MG63 (cell line): ENCODE data around the gene FAM13C. TPM values are rescaled to one million over a fixed set of nuclear protein-coding genes. Genes with fewer than 3 reads are reported as not detected.

Experiments
- DNase-seq: peaks from one replicate; pipeline ENCODE4 v3.0.0-alpha.2; 2020
- H3K27me3 ChIP-seq: fragments of 250-450 bp; sonication (Bioruptor Pico); 2 replicates; pipeline ENCODE4 v1.5.1; 2020; ENCODE audit warnings: mild to moderate bottlenecking, moderate library complexity
- H3K36me3 ChIP-seq: fragments of 250-450 bp; sonication (Bioruptor Pico); 2 replicates; pipeline ENCODE4 v1.5.1; 2020; ENCODE audit warnings: mild to moderate bottlenecking, moderate library complexity
- H3K4me3 ChIP-seq: fragments of 250-450 bp; sonication (Bioruptor Pico); 2 replicates; pipeline ENCODE4 v1.5.1; 2020; ENCODE audit warnings: mild to moderate bottlenecking, moderate library complexity
- H3K9me3 ChIP-seq: fragments of 250-450 bp; sonication (Bioruptor Pico); 2 replicates; pipeline ENCODE4 v1.5.1; 2020; ENCODE audit warnings: mild to moderate bottlenecking, moderate library complexity
- total RNA-seq: library from RNA; depleted of rRNA; stranded (reverse); fragments of >200 nt; shearing (Covaris generic); gene quantifications from 2 replicates; pipeline ENCODE4 v1.2.3, GENCODE V29; 2014; ENCODE audit warnings: low replicate concordance

Gene FAM13C
- total RNA-seq, 1 experiment from 2014 or later: 0.16 TPM

DNA sequence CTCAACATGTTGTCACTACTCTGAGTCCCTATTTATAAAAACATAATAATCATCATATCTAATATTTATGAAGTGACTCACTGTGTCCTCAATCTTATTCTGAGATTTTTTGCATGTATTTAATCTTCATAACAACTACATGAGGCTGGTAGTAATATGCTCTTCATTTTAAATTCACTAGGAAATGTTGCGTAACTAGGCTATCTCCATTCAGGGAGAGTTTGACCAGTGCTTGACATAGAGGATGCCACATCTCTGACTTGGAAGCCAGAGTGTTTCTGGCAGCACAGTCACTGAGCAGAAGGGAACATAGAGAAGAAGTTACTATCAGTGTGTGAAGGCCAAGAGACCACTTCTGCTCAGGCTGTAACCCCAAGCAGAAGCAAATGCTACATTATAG lies 88.9 kb downstream of the FAM13C start:
- H3K36me3 ChIP-seq: no peaks in the 10 kb centered on the region
- no peaks in the 10 kb centered on the region; the same call in 1 of the 2 replicates for H3K27me3 ChIP-seq
- no peak overlapping the region for H3K4me3 ChIP-seq
- DNase-seq: no peak
- H3K9me3 ChIP-seq: no peaks in the 10 kb centered on the region

DNA sequence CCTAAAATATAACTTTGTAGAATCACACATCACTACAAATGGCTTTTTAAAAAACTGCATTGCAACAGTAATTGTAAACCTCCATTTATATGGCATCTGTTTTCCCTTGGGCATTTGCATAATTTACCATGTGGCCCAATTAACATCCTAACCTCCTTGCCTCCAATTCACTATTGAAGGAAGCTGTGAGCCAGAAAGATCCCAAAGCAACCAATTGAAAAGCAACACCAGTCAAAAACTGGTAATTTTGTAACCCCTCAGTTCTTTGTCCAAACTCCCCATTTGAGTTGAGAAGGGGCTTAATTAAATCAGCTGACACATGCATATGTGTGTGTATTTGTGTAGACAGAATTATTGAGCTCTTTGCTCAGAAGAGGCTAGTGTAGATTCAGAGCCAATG lies 90.3 kb downstream of the FAM13C start:
- no peak overlapping the region for H3K4me3 ChIP-seq
- H3K27me3 ChIP-seq: no peaks in the 10 kb centered on the region; the same call in 1 of the 2 replicates
- H3K9me3 ChIP-seq: no peaks in the 10 kb centered on the region
- no peak for DNase-seq
- no peaks in the 10 kb centered on the region for H3K36me3 ChIP-seq

DNA sequence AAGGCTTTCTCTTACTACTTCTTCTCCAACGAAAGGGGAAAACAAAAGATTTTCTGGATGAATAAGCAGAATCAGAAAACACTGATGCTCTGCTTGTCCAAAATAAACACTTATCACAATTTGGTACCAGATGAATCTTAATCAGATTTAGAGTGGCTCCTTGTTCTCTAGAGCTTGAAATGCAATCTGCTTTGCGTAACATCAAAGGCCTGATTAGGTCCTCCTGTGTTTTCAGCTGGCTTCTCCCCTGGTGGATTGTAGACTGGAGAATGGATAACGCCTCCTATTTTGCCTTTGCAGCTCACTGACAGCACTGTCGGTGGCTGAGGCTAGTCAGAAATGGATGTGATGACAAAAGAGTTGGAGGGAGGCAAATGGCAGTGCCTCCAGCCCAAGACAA lies 91.2 kb downstream of the FAM13C start:
- Histone ChIP-seq H3K36me3 (no peaks in the 10 kb centered on the region), H3K27me3 (no peaks in the 10 kb centered on the region; the same call in 1 of the 2 replicates), H3K4me3 (no peak overlapping the region), H3K9me3 (no peaks in the 10 kb centered on the region)
- no peak for DNase-seq

DNA sequence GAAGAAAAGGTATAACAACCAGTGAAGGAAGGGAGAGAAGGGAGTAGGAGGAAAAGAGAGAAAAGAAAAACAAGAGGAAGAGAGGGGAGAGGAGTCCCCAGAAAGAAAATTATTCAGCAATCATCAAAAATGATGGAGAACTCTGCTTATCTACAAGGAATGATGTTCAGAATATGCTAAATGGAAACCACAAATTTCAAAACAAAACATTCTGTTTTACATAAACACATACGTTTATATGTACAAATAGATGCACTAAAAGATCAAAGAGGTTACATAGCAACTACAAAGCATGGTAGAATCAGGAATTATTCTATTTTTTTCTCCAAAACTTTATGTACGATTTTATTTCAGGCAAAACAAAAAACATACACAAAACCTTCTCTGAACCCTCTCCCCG lies 91.9 kb downstream of the FAM13C start:
- no peak for DNase-seq
- no peaks in the 10 kb centered on the region for H3K36me3 ChIP-seq
- H3K4me3 ChIP-seq: no peak overlapping the region
- no peaks in the 10 kb centered on the region for H3K9me3 ChIP-seq
- H3K27me3 ChIP-seq: no peaks in the 10 kb centered on the region; the same call in 1 of the 2 replicates

DNA sequence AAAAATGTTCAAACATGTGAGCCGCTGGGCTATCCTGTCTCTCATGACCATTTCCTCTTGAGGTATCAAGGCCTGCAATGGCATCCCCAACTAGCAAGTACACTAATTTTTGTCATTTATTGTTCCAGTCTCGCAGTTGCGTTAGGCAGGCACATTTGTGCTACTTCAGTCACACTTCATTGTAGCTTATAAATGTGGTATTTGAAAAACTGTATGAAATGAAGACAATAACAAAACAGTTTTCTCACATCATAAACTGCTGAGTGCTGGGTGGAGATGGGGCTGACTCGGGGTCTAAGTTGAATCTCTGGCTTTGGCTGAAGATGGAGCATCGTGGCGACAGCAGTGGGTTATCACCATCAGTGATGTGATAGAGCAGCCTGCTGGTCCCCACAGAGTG lies 92.7 kb downstream of the FAM13C start:
- Histone ChIP-seq H3K4me3 (no peak overlapping the region), H3K9me3 (no peaks in the 10 kb centered on the region), H3K27me3 (no peaks in the 10 kb centered on the region), H3K36me3 (no peaks in the 10 kb centered on the region)
- no peak for DNase-seq

DNA sequence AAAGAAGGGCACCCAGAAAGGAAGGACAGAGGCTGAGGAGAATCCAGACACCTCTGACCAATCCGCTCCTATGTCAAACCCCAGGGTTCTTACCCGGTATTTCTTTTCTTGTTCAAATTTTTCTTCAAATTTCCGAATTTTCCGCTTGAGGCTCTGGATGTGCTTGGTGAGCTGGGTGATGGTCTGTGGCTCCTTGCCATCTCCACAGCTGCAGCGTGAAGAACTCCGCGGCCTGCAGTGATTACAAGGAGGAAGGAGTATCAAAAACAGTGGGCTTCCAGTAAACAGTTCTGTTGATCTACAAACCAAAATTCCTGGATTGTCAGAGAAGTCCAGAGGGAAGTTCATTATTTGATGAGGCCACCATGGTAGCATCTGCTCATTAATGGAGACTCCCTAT lies 93.9 kb downstream of the FAM13C start:
- Histone ChIP-seq H3K9me3 (no peaks in the 10 kb centered on the region), H3K4me3 (no peak overlapping the region), H3K27me3 (no peaks in the 10 kb centered on the region), H3K36me3 (no peaks in the 10 kb centered on the region)
- DNase-seq: no peak

DNA sequence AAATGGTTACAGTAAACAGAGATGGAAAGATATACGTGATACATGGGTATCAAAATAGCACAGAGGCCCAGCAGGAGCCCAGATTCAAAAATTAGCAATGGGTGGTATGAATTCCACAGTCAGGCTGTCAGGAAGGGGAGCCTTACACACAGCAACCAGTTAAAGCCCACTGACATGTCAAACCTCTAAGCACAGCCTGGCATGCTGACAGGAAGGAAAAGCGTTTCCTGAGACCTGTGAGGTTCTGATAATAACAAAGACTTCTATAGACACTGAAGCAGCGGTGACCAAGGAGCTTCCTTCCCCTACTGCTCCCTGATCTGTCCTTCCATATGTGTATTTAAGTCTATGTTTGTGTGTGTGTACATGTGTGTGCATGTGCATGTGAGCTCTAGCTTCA lies 96.0 kb downstream of the FAM13C start:
- no peaks in the 10 kb centered on the region for H3K27me3 ChIP-seq
- no peaks in the 10 kb centered on the region for H3K9me3 ChIP-seq
- DNase-seq: no peak
- no peak overlapping the region for H3K4me3 ChIP-seq
- no peaks in the 10 kb centered on the region for H3K36me3 ChIP-seq

DNA sequence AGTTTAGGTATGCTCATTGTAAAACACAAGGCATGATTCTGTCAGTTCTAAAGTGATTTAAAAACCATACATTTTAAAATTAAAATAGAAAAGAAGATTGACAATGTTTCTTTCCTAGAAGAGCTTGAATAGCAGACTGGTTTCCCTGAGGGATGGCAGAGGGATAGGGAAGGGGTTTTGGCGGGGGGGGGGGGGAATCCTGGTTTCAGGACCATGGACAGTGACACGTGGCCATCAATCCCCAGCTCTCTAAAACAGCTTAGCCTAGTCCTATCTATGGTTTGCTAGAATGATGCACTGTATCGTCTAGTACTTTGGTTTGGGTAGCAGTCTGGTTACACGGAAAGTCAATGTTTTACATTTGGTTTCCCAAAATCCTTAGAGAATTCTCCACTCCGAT lies 97.2 kb downstream of the FAM13C start:
- H3K9me3 ChIP-seq: no peaks in the 10 kb centered on the region
- no peaks in the 10 kb centered on the region for H3K36me3 ChIP-seq
- H3K4me3 ChIP-seq: no peak overlapping the region
- no peak for DNase-seq
- no peaks in the 10 kb centered on the region for H3K27me3 ChIP-seq

DNA sequence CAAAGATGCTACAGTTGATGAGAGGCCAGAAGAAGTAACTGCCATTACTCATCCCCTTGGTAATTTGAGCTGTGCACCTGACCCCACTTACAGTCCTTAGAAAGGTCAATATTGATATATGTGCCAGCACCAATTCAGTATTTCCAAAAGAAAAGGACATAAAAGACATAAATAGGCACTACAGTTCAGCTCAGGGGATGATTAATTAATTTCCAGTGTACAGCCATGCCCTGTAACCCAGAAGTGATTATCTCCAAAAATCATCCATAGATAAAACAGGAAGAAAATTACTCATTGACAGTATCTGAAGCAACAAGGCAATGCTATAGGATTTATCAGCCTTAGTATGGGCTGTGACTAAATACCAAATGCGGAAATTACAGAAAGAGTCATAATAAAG lies 103.5 kb downstream of the FAM13C start:
- no peaks in the 10 kb centered on the region for H3K9me3 ChIP-seq
- DNase-seq: no peak
- H3K36me3 ChIP-seq: no peaks in the 10 kb centered on the region
- no peaks in the 10 kb centered on the region for H3K27me3 ChIP-seq
- no peak overlapping the region for H3K4me3 ChIP-seq

DNA sequence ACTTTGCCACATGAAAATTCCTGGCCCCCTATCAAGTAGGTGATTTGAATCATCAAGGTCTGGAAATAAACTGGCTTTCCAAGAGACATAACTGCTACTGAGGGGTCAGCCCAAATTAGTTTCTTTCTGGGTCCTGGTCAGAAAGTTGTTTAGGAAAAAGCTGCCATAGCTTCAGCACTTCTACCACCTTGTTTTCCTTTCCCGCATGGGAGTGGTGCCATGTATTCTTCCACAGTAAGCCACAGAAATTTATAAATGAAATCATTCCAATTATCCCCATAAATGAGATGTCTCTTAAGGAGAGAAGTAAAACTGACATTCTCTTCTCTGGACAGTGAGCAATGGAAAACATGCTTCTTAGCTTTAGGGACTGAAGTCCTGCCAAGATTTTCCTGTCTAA lies 105.1 kb downstream of the FAM13C start:
- H3K27me3 ChIP-seq: no peaks in the 10 kb centered on the region
- H3K9me3 ChIP-seq: no peaks in the 10 kb centered on the region
- no peaks in the 10 kb centered on the region for H3K36me3 ChIP-seq
- H3K4me3 ChIP-seq: no peak overlapping the region
- DNase-seq: no peak

DNA sequence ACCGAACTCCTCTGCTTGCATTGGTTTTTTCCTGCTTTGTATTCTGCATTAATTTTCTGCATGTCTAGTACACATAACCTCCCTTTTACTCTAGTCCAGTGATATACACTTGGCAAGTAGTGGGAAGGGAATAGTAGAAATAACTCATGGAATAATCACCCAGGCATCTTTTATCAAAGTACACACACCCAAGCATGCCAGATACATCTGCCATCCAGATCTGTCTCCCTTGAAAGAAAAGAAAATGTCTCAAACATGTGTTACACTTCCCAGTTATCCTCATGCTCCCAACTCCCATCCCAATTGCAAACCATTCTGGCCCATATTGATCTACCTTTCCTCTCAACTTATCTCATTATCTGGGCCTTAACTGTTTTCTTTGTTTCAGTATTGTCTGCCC lies 106.9 kb downstream of the FAM13C start:
- H3K9me3 ChIP-seq: no peaks in the 10 kb centered on the region

DNA sequence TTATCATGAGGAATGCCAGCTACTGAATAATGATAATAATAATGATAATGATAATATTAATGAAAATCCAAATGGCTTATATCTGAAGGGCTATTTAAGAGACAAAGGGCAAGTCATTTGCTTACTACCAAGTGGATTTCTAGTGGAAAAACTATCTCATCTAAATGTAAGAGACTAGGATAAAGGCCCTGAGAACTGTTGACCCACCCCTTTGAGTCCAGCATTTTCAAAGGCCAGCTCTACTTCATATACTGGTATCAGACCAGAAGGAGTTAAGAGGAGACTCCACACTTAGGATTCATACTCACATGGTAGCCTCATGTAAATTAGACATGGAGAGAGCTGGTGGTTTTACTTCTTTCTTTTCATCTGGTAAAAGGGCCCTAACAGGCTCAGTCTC lies 109.9 kb downstream of the FAM13C start:
- no peaks in the 10 kb centered on the region for H3K27me3 ChIP-seq
- no peaks in the 10 kb centered on the region for H3K36me3 ChIP-seq
- no peak for DNase-seq
- H3K4me3 ChIP-seq: no peak overlapping the region
- H3K9me3 ChIP-seq: no peaks in the 10 kb centered on the region

More for the DNA sequence above, 106.9 kb downstream of the FAM13C start:
- Histone ChIP-seq H3K36me3 (no peaks in the 10 kb centered on the region), H3K27me3 (no peaks in the 10 kb centered on the region), H3K4me3 (no peak overlapping the region)
- no peak for DNase-seq

DNA sequence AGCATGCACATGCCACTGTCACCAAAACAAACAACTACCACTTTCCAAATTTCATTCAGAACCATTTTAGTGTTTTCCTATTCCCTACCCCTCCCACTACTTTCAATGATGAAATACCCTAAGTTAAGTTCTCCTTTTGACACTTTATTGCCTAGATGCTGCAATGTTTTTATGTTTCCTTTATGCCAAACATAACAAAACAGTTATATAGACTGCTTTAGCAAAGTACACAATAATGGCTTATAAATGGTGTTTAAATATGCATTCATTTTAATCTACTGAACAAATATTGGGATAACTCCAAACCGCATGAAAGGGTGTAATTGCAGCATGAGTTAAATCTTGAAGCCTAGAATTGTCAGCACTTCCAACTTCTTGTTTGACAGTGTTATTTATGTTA lies 116.7 kb downstream of the FAM13C start:
- no peaks in the 10 kb centered on the region for H3K27me3 ChIP-seq
- no peaks in the 10 kb centered on the region for H3K36me3 ChIP-seq
- no peak for DNase-seq
- H3K4me3 ChIP-seq: no peak overlapping the region
- H3K9me3 ChIP-seq: no peaks in the 10 kb centered on the region

DNA sequence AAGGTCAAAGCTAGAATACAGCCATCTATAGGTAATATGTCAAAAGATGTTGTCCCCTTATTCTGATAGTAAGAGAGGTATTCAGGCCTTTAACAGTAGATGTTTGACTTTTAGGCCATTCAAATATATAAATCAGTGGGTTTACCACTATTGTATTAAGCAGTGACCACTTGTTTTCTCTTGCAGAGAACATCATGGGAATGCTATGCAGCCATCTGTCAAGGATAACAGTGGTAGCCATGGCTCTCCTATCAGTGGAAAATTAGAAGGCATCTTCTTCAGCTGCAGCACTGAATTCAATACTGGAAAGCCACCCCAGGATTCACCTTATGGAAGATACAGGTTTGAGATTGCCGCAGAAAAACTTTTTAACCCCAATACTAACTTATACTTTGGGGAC lies 117.5 kb downstream of the FAM13C start:
- Histone ChIP-seq H3K27me3 (no peaks in the 10 kb centered on the region), H3K4me3 (no peak overlapping the region), H3K9me3 (no peaks in the 10 kb centered on the region), H3K36me3 (no peaks in the 10 kb centered on the region)
- DNase-seq: no peak

DNA sequence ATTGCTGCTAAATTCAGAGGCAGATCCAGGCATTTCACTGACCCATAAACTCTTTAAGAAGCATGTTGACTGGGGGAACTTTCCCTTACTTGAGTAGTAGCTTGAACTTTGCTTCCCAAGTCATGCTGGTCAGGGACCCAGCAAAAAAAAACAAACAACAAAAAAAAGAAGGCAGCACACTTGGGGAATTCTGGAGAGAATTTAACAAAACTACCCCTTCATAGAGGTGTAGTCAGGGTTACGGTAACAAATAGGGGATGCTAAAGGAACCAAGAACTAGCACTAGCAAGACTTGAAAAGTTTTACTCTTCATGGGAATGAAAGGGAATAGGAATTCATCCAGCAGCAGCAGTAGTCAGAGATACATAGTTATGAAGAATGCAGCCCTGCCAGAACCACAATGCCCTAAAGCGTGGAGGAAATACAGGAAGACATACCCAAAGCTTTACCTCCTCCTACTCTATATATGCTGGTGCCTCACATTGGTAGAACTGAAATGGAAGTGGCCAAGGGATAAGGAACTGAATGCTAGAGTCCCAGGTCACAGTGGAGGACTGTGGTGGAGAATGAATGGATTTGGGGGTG lies 118.6 kb downstream of the FAM13C start:
- no peaks in the 10 kb centered on the region for H3K27me3 ChIP-seq
- no peaks in the 10 kb centered on the region for H3K9me3 ChIP-seq
- no peak overlapping the region for H3K4me3 ChIP-seq
- DNase-seq: no peak
- H3K36me3 ChIP-seq: no peaks in the 10 kb centered on the region

DNA sequence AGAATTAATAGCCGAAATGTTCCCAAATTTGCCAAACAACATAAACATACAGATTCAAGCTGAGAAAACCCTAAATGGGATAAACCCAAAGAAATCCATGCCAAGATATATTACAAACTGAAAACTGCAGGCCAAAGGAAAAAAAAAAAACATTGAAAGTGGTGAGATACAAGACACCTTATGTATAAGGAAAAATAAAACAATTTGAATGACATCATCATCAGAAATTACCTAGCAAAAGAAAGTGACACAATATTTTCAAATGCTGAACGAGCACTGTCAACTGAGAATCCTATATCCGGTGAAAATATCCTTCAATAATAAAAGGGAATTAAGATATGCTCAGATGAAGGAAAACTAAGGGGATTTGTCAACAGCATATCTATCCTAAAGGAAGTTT lies 119.4 kb downstream of the FAM13C start:
- no peak for DNase-seq
- Histone ChIP-seq H3K9me3 (no peaks in the 10 kb centered on the region), H3K4me3 (no peak overlapping the region), H3K36me3 (no peaks in the 10 kb centered on the region), H3K27me3 (no peaks in the 10 kb centered on the region)

DNA sequence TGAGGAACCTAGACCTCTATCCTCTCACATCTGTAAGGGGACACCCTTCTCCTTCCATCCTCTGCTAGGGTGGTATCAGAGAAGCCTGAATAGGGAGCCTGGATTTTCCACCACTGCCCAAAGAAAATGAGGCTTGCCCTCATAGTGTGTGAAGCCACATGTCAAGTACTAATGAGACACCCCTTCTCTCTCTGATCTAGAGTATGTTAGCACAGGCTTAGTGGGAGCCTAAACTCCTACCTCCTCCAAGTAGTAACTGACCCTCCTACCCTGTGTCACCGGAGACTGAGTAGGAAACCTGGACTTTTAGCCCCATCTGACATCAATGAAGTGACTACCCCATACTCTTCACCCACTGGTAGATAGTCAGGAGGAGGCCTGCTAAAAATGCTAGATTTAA lies 120.3 kb downstream of the FAM13C start:
- no peaks in the 10 kb centered on the region for H3K36me3 ChIP-seq
- no peak for DNase-seq
- H3K9me3 ChIP-seq: no peaks in the 10 kb centered on the region
- H3K4me3 ChIP-seq: no peak overlapping the region
- no peaks in the 10 kb centered on the region for H3K27me3 ChIP-seq

DNA sequence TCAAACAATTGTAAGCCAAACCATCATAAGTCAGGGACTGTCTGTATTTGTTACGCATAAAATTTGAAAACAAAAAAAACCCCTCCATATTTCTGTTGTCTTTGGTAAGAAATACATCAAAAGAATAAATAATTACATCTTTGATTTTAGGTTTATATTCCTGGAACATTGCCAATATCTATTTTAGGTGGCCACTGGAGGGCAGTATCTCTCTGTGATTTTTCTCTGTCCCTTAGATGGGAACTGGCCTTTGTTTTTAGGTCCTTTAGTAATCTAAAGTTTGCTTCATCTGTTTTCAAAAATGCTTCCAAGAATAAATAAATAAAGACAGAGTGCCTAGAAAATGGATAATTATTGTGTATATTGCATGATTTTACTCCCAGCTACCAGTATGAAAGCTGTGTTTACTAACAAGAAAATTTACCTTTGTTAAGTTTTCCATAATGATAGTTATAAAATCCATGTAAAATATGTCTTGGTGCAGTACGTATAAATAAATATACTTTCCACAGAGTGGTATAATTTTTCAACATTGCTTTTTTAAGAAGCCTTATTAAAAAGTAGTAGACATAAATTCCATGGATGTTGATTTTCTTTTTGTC lies 121.7 kb downstream of the FAM13C start:
- no peak overlapping the region for H3K4me3 ChIP-seq
- H3K9me3 ChIP-seq: no peaks in the 10 kb centered on the region
- DNase-seq: no peak
- H3K27me3 ChIP-seq: no peaks in the 10 kb centered on the region
- no peaks in the 10 kb centered on the region for H3K36me3 ChIP-seq
